Fibroblast of lung (primary cell): ENCODE measurements around the gene PDE3B. TPM values are rescaled to one million over a fixed set of nuclear protein-coding genes. Genes with fewer than 3 reads are reported as not detected.
"Not testable (repeated sequence)": the region's sequence is repeated elsewhere in the genome, so short reads cannot be mapped to it uniquely, and the experiment has no call there.

Experiments
- DNase-seq, 2 donors: peaks; one replicate each; pipeline versions ENCODE4 v3.0.0 to v3.0.0-alpha.2; 2010; ENCODE audit warnings: low read depth in 2 of 2
- H2AFZ ChIP-seq: 2 replicates; pipeline ENCODE4 v1.5.1; 2012; ENCODE audit warnings: low read length, control low read depth, inconsistent platforms
- H3K27ac ChIP-seq: 2 replicates; pipeline ENCODE4 v1.5.1; 2011; ENCODE audit warnings: low read length, control low read depth; ENCODE audit not compliant: insufficient read depth
- H3K27me3 ChIP-seq: 2 replicates; pipeline ENCODE4 v1.5.1; 2011; ENCODE audit warnings: mild to moderate bottlenecking, low read length; ENCODE audit not compliant: control insufficient read depth, insufficient read depth
- H3K36me3 ChIP-seq: 2 replicates; pipeline ENCODE4 v1.5.1; 2011; ENCODE audit warnings: low read length; ENCODE audit not compliant: control insufficient read depth, insufficient read depth
- H3K4me1 ChIP-seq: 2 replicates; pipeline ENCODE4 v1.5.1; 2011; ENCODE audit warnings: low read length; ENCODE audit not compliant: control insufficient read depth, insufficient read depth; ENCODE audit errors: extremely low read depth
- H3K4me2 ChIP-seq: 2 replicates; pipeline ENCODE4 v1.5.1; 2011; ENCODE audit warnings: low read length, control low read depth; ENCODE audit not compliant: insufficient read depth; ENCODE audit errors: extremely low read depth
- H3K4me3 ChIP-seq, 4 experiments: fragments of 200-600 bp in 1 of 4; sonication (generic) in 1 of 4; replicated peaks in 1 of 4; 2 replicates each; pipeline ENCODE4 v1.5.1; 2011 to 2016; ENCODE audit warnings: low read length in 4 of 4, low read depth in 3 of 4, mild to moderate bottlenecking in 3 of 4, control low read depth in 2 of 4, inconsistent platforms in 1 of 4, mixed read lengths in 1 of 4; ENCODE audit not compliant: insufficient read depth in 1 of 4; ENCODE audit errors: control extremely low read depth in 1 of 4
- H3K79me2 ChIP-seq: 2 replicates; pipeline ENCODE4 v1.5.1; 2012; ENCODE audit warnings: mild to moderate bottlenecking, low read length, inconsistent platforms; ENCODE audit not compliant: control insufficient read depth, insufficient read depth
- H3K9ac ChIP-seq: 2 replicates; pipeline ENCODE4 v1.5.1; 2011; ENCODE audit warnings: mild to moderate bottlenecking, low read length, control low read depth; ENCODE audit not compliant: insufficient read depth
- H3K9me3 ChIP-seq: 2 replicates; pipeline ENCODE4 v1.5.1; 2012; ENCODE audit warnings: low read depth, low read length; ENCODE audit not compliant: control insufficient read depth, insufficient read depth
- H4K20me1 ChIP-seq: 2 replicates; pipeline ENCODE4 v1.5.1; 2011; ENCODE audit warnings: low read length; ENCODE audit not compliant: control insufficient read depth, insufficient read depth; ENCODE audit errors: extremely low read depth
- CTCF ChIP-seq, 2 donors: IDR thresholded peaks in 1 of 2; conservative IDR thresholded peaks in 1 of 2; 1 replicate in 1 of 2; 2 replicates in 1 of 2; pipeline ENCODE4 v1.5.1; 2011 to 2012; ENCODE audit warnings: low read length in 2 of 2, control low read depth in 1 of 2, inconsistent platforms in 1 of 2, low read depth in 1 of 2, mild to moderate bottlenecking in 1 of 2
- EZH2 ChIP-seq: IDR thresholded peaks from 2 replicates; pipeline ENCODE4 v1.5.1; 2012; ENCODE audit warnings: low read length, control low read depth, mild to moderate bottlenecking; ENCODE audit errors: missing control alignments
- polyA plus RNA-seq, 2 donors: library from polyadenylated mRNA; depleted of rRNA in 1 of 2; stranded (reverse) in 1 of 2; unstranded in 1 of 2; fragments of >200 nt; gene quantifications; 2 replicates each; pipeline ENCODE4 v1.2.1, GENCODE V29; 2011 to 2012; ENCODE audit warnings: missing spikeins in 1 of 2
- total RNA-seq: library from RNA; depleted of rRNA; stranded (reverse); fragments of >200 nt; gene quantifications from 2 replicates; pipeline ENCODE4 v1.2.1, GENCODE V29; 2014

Gene PDE3B
- total and polyA plus RNA-seq, 2 donors (not counting 1 experiment from before 2014, with no cell fraction given): 0.43 to 11.2 TPM

- H3K4me3 ChIP-seq: no peak overlapping the region
- DNase-seq: no peak
- no peaks in the 10 kb centered on the region for H3K9me3 ChIP-seq
- H3K36me3 ChIP-seq: no peaks in the 10 kb centered on the region
- no peaks in the 10 kb centered on the region for H3K27me3 ChIP-seq
- H3K4me2 ChIP-seq: no peak overlapping the region
- no peak overlapping the region for H2AFZ ChIP-seq
- H3K27ac ChIP-seq: no peak overlapping the region
- H3K79me2 ChIP-seq: no peaks in the 10 kb centered on the region
- no peaks in the 10 kb centered on the region for H4K20me1 ChIP-seq
- TF ChIP-seq CTCF (conservative IDR thresholded peaks at IDR 0.05 in 1 of 2, IDR thresholded peaks at IDR 0.05 in 1 of 2; ENCODE audit: low read depth in 1 of 2, low read length in 2 of 2) (no peak), EZH2 (no peak)
- no peaks in the 10 kb centered on the region for H3K4me1 ChIP-seq
- no peak overlapping the region for H3K9ac ChIP-seq
These were observed 216.9 kb downstream of the PDE3B start for GRCh38 chr11:14860511-14860910.

GRCh38 chr11:14861680-14862079, 218.1 kb downstream of the PDE3B start:
- H3K9ac ChIP-seq: no peak overlapping the region
- no peaks in the 10 kb centered on the region for H3K79me2 ChIP-seq
- H3K27ac ChIP-seq: no peak overlapping the region
- H3K36me3 ChIP-seq: no peaks in the 10 kb centered on the region
- H3K4me1 ChIP-seq: no peaks in the 10 kb centered on the region
- TF ChIP-seq CTCF (conservative IDR thresholded peaks at IDR 0.05 in 1 of 2, IDR thresholded peaks at IDR 0.05 in 1 of 2; ENCODE audit: low read depth in 1 of 2, low read length in 2 of 2): no peak
- TF ChIP-seq EZH2: no peak
- H3K9me3 ChIP-seq: no peaks in the 10 kb centered on the region
- no peak overlapping the region for H2AFZ ChIP-seq
- H4K20me1 ChIP-seq: no peaks in the 10 kb centered on the region
- H3K27me3 ChIP-seq: no peaks in the 10 kb centered on the region
- H3K4me2 ChIP-seq: no peak overlapping the region
- H3K4me3 ChIP-seq: no peak overlapping the region
- no peak for DNase-seq

- H3K4me3 ChIP-seq, DNase-seq, H3K79me2 ChIP-seq, H4K20me1 ChIP-seq, H2AFZ ChIP-seq, H3K4me1 ChIP-seq, H3K27ac ChIP-seq, H3K4me2 ChIP-seq, H3K27me3 ChIP-seq, H3K9ac ChIP-seq, H3K9me3 ChIP-seq, H3K36me3 ChIP-seq: not testable (repeated sequence)
These were observed 220.2 kb downstream of the PDE3B start for GRCh38 chr11:14863775-14864174.
